ENCODE measurements around the gene GRPEL2.
"Not testable (repeated sequence)": the region's sequence is repeated elsewhere in the genome, so short reads cannot be mapped to it uniquely, and the experiment has no call there.

Gene GRPEL2

GRCh38 chr5:149398747-149399266 lies 53.5 kb downstream of the GRPEL2 start:
- not testable (repeated sequence) for DNase-seq (ENCODE audit: low read depth in 2 of 2)

GRCh38 chr5:149399775-149400174 lies 54.5 kb downstream of the GRPEL2 start:
- DNase-seq (ENCODE audit: low read depth in 2 of 2), result no peak

GRCh38 chr5:149400304-149400703 lies 55.0 kb downstream of the GRPEL2 start:
- DNase-seq (ENCODE audit: low read depth in 2 of 2), result no peak

GRCh38 chr5:149401051-149401450 lies 55.8 kb downstream of the GRPEL2 start:
- DNase-seq (ENCODE audit: low read depth in 2 of 2), result no peak

- no peak for DNase-seq (ENCODE audit: low read depth in 2 of 2)
These were observed 57.0 kb downstream of the GRPEL2 start for GRCh38 chr5:149402291-149402690.
